ENCODE results near the gene BOLL.
"Not testable (repeated sequence)": the region's sequence is repeated elsewhere in the genome, so short reads cannot be mapped to it uniquely, and the experiment has no call there.

The BOLL gene, protein sequence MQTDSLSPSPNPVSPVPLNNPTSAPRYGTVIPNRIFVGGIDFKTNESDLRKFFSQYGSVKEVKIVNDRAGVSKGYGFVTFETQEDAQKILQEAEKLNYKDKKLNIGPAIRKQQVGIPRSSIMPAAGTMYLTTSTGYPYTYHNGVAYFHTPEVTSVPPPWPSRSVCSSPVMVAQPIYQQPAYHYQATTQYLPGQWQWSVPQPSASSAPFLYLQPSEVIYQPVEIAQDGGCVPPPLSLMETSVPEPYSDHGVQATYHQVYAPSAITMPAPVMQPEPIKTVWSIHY

DNA sequence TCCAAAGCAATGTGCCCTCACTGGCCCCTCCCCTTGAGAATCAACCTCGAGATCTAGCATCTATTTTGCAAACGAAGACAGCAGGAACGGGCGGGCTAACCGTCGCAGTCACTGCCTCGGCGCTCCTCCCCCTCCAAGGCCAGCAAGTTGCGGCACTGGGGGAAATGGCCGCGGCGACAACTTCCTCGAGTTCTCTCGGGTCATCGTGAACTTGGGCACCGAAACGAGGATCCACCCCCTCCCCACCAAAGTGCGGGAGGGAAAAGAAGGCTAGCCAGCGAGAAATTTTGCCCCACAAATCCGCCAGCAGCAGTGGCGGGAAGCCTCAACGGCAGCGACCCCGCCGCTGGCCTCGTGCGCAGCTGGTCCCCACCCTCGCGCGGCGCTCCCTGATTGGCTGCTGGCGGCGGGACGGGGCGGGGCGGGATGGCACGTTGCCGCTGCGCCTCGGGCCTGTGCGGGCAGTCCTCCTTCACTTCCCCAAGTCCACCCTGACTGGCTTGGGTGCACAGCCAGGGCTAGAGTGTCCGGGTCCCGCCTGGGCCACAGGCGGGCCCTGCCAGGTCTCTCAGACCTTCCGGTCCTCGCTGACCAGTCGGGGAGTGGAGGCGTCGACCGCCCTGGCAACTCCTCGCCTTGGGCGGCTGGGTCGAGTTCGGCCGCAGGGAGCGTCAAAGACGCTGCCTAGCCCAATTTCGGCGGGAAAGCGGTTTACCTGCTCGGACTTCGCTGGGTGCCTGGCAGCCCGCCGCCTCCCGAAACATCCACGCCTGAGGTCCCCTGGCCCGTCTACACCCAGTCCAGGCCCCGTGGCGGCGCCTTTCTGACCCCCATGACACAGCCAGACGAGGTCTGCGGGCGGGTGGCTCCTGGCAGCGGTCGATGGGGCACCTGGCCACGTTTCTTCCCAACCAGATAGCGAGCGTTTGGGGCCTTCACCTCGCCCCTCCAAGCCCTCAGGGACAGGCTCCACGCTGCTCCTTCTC is at the start of gene BOLL:
BOLL (minus strand) TSS at position 364 of the 986 bp plus-strand sequence. CDS start 3,469 bp downstream, outside the sequence.
- no peak for DNase-seq (ENCODE audit: low read depth)

DNA sequence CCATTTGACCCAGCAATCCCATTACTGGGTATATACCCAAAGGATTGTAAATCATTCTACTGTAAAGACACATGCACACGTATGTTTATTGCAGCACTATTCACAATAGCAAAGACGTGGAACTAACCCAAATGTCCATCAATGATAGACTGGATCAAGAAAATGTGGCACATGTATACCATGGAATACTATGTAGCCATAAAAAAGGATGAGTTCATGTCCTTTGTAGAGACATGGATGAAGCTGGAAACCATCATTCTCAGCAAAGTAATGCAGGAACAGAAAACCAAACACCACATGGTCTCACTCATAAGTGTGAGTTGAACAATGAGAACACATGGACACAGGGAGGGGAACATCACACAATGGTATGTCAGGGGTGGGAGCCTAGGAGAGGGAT is 49.7 kb upstream of the BOLL start:
- DNase-seq (ENCODE audit: low read depth): not testable (repeated sequence)

DNA sequence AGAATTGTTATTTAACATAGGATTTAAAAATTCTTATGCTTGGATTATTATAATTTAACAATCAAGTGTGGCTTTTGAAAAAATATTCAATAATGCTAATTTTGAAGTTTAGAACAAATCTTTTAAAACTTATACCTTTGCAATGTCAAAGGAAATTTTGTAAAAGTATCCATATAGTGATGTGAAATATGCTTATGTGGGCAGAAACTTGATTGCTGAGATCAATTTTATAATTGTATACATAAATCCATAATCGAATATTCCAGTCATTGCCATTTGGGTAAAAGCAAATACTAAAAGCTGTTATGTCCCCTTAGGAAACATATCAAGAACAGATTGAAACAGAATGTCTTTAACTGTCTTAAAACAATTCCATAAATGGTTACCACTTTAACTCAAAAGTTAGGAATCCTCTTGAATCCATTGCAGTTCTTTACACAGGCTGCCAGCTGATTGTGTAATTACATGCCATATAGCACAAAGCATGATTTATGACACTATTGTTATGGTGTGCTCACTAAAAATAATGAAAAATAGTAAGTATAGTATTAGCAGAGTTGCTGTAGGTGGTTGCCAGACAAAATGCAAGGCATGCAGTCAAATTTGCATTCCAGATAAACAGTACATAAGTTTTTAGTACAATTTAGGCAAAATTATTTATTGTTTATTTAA is 43.5 kb upstream of the BOLL start:
- no peak for DNase-seq (ENCODE audit: low read depth)

DNA sequence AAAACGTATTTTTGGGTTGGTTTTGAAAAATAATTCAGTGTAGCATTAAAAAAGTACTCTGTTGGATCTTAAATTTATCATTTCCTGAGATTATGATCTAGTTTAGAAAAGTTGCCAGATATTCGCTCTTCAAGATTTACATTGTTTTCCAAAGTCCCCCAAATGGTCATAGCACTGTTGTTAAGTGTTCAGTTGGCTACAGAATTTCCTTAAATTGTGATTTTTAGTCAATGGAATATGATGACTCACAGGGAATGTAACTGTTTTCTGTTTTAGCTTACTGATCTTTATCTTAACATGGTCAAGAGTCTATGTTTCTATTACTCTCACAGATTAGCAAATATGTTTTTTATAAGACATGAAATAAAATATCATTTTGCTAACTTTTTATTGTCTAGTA is 42.5 kb upstream of the BOLL start:
- peak; percentile 25 for DNase-seq (ENCODE audit: low read depth)

DNA sequence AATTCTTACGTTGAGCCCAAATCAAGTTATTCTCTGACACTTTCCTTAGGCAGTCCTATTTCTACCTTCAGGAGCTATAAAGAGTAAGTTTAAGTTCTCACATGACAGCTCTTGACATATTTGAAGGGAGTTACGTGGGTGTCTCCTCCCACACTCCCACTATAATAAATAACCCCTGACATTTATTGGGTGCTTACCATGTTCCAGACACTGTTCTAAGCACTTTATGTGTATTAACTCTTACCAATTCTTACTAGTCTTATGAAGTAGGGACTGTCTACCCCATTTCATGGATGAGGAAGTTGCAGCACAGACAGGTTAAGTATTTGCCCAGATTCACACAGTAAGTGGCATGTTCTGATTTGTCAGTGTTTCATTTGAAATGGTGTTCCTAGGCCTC is 37.2 kb upstream of the BOLL start:
- no peak for DNase-seq (ENCODE audit: low read depth)

DNA sequence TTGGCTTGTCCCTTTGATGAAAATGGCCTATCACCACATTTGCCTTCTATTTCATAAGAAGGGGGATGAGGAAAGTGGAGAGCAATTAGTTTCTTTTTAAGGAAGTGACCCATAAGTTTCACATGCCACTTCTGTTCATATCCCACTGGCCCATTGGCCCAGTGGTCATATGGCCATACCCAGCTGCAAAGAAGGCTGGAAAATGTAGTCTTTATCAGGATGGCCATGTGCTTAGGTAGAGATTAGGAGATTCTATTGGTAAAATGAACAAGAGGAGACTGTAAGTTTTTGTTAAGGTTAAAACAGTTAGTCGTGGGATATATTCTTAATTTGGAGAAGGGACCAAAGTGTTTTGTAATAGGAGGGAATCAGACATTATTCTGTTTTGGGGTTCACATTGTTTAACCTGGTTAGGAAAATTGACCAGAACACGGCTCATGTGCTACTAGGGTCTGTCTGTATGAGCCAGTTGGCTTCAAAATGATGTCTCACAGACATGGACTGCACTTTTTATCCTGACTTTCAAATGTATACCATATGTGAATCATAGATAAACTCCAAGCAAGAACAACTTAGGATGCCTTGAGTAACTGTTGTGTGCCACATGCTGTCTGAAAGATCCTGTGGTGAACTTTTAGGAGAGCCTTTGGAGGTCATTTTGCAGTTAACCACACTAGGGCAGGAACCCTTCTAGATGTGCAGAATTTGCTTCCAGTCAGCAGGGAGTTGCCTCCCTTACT is 36.6 kb upstream of the BOLL start:
- no peak for DNase-seq (ENCODE audit: low read depth)

DNA sequence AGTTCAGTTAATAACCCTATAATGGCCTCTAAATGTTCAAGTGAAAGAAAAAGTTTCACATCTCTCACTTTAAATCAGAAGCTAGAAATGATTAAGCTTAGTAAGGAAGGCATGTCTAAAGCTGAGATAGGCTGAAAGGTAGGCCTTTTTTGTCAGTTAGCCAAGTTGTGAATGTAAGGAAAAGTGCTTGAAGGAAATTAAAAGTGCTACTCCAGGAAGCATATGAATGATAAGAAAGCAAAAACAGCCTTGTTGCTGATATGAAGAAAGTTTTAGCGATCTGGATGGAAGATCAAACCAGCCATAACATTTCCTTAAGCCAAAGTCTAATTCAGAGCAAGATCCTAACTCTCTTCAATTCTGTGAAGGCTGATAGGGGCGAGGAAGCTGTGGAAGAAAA is 29.4 kb upstream of the BOLL start:
- no peak for DNase-seq (ENCODE audit: low read depth)

DNA sequence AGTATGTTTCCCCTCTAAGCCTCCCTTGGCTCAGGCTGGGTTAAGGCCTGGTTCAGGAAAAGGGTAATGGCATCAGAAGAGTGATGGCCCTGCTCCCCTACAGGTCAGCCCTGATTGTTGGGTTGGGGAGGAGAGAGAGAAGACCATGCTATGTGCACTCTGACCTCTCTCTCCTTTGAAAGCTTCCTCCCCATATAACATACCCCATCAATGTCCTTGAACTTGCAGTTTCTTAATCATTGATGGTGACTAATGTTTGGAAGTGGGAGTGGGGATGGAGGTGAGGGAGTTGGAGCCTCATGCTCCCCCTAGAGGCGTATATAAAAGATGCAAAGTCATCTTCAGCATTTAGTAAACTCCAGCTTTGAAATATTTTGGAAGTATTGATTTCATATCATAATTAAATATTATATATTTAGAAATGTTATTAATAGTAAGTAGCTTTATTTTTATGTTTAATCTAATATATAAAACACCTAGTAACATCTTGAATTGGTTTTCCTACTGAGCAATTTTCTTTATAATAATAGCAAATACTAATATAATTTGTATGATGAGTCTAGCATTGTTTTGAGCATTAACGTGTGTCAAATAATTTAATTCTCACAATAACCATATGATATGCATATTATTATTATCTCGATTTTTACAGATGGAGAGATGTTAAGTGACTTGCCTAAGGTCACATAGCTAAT is 28.1 kb upstream of the BOLL start:
- peak; percentile 15 for DNase-seq (ENCODE audit: low read depth)

DNA sequence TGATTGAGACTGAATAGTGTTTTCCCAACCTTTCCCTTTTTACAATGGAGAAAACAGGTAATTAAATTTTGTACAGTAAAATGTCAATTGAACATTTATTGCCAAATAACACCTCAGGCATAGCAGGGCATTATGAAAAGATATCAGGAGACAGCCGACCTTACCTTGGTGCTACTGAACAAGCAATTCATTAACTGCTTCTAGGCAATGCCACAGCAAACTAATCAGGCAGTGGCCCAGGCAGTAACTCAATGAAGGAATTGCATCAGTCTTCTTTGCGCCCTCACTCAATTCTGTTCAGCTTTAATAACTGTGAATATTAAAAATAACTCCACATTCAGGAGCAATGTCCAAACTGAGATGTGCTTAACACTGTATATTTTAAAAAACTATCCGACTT is 25.4 kb upstream of the BOLL start:
- DNase-seq (ENCODE audit: low read depth): no peak

DNA sequence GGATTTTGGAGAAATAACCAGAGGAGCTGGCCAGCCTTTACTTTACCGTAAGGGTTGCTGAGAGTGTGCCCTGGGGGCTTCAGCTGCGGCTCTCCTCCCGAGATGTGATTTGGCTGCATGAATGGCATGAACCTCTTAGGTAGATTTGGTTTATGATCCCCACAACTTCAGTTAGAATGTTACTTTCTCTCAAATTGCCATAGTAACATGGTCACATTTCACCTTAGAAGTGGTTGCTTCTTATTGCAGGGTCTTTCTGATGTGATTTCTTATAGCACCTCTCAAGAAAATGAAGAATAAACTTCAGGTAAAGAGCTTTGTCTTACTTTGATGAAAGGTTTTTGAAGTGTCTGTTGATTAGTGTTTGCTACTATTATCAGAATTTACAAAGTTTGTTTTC is 24.9 kb upstream of the BOLL start:
- no peak for DNase-seq (ENCODE audit: low read depth)

DNA sequence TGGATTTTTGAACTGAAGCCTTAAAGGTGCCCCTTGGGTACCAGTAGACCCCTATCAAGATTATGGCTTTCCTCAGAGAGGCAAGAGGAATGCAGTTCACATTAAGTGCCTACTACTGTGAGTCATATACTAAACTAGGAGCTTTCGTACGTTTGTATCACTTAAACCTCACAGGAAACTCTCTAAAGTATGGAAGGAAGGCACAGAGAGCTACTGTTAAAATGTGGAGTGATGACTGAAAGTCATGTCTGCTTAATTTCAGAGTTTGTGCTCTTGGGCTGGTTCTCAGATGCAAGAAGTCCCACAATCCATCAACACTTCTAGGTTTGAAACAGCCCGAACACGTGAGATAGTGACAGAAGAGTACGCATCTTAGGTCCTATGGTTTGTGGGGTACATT is 23.9 kb upstream of the BOLL start:
- no peak for DNase-seq (ENCODE audit: low read depth)

DNA sequence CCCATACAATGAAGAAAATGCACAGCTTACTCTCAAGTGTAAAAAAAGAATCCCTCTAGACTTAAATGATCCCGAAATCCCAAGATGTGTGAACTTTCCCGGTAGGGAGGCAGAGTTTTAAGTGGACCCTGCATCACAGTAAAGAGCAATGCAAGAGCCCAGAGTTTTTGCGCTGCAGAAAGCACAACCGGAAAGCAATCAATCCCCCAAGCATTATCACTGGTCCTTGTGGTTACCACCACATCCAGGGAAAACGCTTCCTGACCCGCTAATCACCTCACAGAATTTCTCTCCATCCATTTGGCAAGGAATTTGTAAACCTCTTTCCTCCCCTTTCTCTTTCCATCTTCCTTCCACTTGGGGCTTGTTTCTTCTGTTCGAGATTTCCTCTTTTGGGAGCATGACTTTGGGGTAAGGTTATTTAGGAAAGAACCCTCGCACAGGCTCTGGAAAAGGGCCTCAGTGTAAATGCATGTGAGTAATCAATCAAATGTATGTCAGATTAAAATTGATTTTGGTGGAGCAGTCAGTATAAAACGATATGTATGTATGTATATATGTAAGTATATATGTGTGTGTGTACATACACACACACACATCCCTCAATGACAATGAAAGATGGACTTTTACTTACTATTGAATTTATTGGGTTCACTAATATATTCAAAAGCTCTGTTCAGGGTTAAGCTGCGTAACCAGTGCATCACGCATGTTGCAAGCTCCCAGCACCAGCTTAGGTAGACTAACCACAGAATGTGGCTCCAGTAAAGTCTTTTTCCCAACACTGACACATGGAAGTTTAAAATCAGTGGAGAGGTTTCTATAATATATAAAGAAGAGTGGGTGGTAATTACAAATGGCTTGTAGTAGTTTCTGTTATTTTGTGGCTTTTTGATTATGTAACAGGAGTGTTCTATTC is 20.9 kb upstream of the BOLL start:
- DNase-seq (ENCODE audit: low read depth): no peak

DNA sequence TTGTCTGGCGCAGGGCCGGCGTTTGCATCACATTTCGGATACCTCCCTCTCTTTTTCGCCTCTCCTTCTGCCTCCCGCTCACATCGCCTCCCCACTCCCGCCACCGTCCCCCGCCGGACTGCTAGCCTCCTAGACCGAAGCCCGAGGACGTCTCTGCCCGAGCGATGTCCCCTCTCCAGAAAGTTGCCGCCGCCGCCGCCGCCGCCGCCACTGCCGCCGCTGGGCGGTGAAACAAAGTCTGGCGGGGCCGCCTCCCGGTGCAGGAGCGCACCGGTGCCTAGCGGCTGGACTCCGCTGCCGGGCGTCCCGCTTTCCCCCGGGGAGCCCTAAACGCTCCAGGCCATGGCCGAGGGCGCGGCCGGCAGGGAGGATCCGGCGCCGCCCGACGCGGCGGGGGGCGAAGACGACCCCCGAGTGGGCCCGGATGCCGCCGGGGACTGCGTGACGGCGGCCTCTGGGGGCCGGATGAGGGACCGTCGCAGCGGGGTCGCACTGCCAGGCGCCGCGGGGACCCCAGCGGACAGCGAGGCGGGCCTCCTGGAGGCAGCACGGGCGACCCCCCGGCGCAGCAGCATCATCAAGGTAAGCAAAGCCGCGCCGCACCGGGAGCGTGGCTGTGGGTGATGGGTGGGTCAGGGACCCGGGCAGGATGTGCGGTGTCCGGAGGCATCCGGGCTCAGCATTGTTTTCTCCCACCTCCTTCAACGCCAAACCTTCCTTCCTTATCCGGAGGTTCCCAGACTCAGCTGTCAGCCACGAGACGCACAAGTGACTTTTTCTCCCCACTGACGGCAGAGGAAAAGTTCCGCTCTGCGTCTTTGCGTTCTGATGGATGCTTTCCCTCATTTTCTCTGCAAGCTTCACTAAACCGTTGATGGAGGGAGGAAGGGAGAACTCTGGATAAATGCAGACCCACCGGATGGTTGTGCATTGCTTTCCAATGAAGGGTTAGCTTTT is 19.9 kb upstream of the BOLL start:
- no peak for DNase-seq (ENCODE audit: low read depth)

DNA sequence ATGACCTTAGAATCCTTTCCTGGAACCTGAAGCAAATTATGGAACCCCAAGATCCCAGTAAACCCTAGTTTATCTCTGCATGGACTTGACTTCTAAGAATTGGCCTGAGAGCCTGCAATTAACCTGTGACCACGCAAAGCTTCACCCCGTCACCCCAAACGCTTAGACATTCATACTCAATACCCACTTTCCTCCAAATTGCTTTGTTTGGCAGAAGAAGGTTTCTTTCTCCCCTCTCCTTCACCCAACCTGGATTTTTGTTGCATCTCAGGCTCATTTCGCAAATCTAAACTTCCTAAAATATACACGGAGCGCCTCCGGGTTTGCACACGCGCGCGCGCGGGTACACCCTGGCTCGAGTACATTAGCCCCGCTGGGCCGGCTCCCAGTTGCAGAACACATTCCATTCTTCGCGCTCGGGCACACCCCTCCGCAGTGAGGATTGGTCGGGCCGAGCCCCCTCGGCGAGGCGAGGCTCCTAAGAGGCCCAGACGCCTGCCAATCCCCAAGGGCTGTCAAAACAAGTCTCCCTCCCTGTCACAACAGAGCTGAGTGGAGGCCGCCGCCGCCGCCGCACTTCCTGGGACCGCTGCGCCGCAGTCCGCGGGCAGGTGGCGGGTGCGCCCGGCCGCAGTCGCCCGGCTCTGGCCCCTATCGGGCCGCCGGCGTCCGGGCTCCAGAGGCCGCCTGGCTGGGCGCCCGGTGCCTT is 19.1 kb upstream of the BOLL start, which contains the start of gene PLCL1:
PLCL1 (plus strand) TSS at position 545 of the 709 bp plus-strand sequence.
- peak; percentile 73 for DNase-seq (ENCODE audit: low read depth)

DNA sequence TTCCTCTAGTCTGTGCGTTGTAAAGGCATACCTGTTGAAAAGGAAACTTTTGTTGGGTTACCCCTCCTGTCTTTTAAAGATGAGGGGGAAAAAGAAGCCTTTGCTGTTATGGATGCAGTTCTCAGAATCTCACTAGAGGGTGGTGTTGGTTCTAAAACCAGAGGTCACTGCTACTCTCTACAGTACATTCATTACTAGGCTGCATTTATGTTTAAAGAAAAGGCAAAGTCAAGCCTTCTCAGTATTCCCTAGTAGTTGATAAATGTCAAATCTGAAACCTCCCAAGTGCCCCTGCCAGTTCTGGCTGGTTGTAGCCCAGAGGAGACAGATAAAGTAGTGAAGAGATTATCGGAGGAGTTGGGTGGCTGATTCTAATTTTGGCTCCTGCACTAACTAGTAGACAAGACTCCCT is 17.9 kb upstream of the BOLL start:
- peak; percentile 47 for DNase-seq (ENCODE audit: low read depth)

DNA sequence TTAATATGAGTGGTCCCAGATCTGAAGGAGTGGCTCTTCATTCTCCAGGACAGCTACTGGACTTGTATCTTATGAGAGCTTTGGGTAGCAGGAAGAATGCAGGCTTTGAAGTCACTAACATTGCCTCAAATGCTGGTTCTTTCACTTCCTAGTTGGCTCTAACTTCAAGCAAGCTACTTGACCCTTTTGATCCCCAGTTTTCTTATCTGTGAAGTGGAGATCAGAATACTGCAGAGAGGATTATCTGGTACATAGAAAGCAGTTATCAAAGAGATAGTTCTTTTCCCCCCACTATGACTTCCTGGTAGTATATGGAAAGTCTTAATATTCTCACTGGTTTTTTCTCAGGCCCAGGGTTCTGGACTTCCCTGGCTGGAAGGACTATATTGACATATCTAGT is 15.9 kb upstream of the BOLL start:
- DNase-seq (ENCODE audit: low read depth): no peak

DNA sequence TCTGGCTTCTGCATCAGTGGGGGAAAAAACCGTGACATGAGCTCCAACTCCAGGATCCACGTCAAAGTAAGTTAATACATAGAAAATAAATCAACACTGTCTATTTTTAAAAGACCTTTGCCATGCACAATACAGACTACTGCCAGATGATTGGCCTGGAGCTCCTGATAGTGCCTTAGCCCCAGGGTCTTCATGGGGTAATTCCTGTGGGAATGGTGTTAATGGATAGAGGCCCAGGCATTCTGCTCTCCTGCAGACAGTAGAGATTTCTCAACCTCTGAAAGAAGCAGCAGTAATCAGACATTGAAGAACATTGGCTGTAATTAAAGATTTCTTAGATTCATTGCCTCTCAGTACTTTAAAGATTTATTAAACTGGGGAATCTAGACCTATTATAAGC is 15.0 kb upstream of the BOLL start:
- no peak for DNase-seq (ENCODE audit: low read depth)

DNA sequence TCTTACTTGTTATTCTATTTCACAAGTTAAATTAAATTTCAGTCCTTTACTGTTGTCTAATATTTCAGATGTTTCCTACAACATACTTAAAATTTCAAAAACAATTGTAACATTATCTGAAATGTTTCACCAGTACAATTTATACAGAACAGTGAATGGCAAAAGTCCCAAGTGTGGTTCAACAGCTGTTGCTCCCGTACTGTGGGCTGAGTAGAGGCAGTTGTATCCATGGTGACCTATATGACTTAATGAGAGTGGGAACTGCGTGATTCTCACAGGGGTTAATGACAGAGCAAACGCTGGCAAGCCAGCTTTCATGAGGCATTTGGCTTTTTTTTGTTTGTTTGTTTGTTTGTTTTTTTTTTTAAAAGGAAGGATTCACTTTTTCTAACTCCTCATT is 13.9 kb upstream of the BOLL start:
- no peak for DNase-seq (ENCODE audit: low read depth)

All from stromal cell of bone marrow (primary cell).